Stimulated activated CD4-positive, alpha-beta T cell treated with anti-CD3 and anti-CD28 coated beads, Interleukin-1b, Interleukin-23, amount 100 ng/mL, for 1 hour (primary cell): ENCODE measurements around the gene CAMK2B.
"Not testable (repeated sequence)": the region's sequence is repeated elsewhere in the genome, so short reads cannot be mapped to it uniquely, and the experiment has no call there.

Experiments
- DNase-seq, 2 donors: peaks; one replicate each; pipeline ENCODE4 v3.0.0-alpha.2; 2020; ENCODE audit warnings: low read depth in 2 of 2

CAMK2B gene

DNA sequence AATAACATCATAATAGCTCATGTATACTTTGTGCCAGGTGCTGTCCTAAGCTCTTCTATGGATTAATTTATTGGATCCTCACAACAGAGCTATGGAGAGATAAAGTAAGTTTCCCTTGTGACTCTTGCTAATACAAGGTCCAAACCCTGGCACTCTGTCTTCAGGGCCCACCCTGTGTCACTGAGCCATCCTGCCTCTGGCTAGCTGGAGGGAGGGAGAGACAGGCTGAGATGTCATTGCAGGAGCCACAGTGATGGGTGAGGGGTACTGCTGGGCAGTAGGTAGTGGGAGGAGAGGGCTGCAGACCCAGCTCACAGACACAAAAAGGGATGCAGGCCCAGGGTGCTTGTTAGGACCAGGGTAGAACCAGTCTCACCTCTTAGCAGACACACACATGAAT lies 153.0 kb downstream of the CAMK2B start:
- no peak for DNase-seq

GRCh38 chr7:44171901-44172300 lies 153.5 kb downstream of the CAMK2B start:
- not testable (repeated sequence) for DNase-seq

GRCh38 chr7:44167920-44168319 lies 157.5 kb downstream of the CAMK2B start:
- no peak for DNase-seq
